ENCODE results near the gene BHMT. TPM values are rescaled to one million over a fixed set of nuclear protein-coding genes. Genes with fewer than 3 reads are reported as not detected.

BHMT gene
- total and polyA plus RNA-seq, 9 of the 15 experiments (the other 6 are each of a cell fraction or from before 2014, with no cell fraction given): not detected

DNA sequence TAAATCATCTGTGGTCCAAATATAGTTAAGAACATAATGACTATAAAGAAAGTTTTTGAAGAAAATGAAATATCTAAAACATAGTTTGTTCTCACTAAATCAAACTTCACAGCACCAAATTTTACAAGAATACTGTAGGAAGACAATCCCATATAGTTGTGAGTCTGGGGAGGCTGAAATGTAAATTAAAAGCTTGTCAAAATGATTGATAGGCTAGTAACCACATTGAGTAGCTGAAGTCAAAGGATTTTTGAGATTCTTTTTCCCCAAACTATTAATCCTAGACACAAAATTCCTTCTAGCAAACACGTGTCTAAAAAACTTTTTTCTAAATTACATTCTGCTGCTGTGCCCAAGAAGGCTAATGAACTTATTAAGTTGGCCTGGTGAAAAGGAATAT lies 13.0 kb downstream of the BHMT start:
- intact Hi-C loops (cut with micrococcal nuclease): no loop called here
- TF ChIP-seq MEIS2 (IDR thresholded peaks at IDR 0.05; ENCODE audit: partially characterized antibody) (peak; percentile 79), PKNOX1 (IDR thresholded peaks at IDR 0.05) (peak; percentile 39), PBX2 (CRISPR knock-in tag; IDR thresholded peaks at IDR 0.05; ENCODE audit: low read depth) (no peak), PBX2 (tag; conservative IDR thresholded peaks at IDR 0.05; ENCODE audit: low read depth) (peak; percentile 39; the same call in 1 of the 2 replicates), MYC (IDR thresholded peaks at IDR 0.05; ENCODE audit: low read depth, low read length) (no peak), MYC (CRISPR knock-in tag; IDR thresholded peaks at IDR 0.05; ENCODE audit: borderline replicate concordance, low read depth) (no peak), ZNF695 (CRISPR knock-in tag; IDR thresholded peaks at IDR 0.05) (no peak)
- TF ChIP-seq, protein P1, sequence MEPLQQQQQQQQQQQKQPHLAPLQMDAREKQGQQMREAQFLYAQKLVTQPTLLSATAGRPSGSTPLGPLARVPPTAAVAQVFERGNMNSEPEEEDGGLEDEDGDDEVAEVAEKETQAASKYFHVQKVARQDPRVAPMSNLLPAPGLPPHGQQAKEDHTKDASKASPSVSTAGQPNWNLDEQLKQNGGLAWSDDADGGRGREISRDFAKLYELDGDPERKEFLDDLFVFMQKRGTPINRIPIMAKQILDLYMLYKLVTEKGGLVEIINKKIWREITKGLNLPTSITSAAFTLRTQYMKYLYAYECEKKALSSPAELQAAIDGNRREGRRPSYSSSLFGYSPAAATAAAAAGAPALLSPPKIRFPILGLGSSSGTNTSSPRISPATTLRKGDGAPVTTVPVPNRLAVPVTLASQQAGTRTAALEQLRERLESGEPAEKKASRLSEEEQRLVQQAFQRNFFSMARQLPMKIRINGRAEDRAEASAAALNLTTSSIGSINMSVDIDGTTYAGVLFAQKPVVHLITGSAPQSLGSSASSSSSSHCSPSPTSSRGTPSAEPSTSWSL (CRISPR knock-in tag; IDR thresholded peaks at IDR 0.05; ENCODE audit: borderline replicate concordance): no peak
- Histone ChIP-seq H3K27ac (ENCODE audit: extremely low read depth, low read depth, low read length) (no peak overlapping the region), H3K9me3 (replicated peaks; ENCODE audit: control insufficient read depth, insufficient read depth, low read depth, low read length) (no peaks in the 10 kb centered on the region), H3K4me1 (replicated peaks in 1 of 2; ENCODE audit: control insufficient read depth in 2 of 2, insufficient read depth in 2 of 2, low read length in 2 of 2) (no peaks in the 10 kb centered on the region), H2AFZ (ENCODE audit: low read depth, low read length) (no peak overlapping the region), H3K36me3 (ENCODE audit: control insufficient read depth, insufficient read depth, low read length) (no peaks in the 10 kb centered on the region), H3K27me3 (ENCODE audit: control insufficient read depth in 2 of 2, insufficient read depth in 2 of 2, low read length in 2 of 2) (peaks cover 3 to 12% of the 10 kb centered on the region in 2 experiments; a peak in 4 of 5 replicates), H3K9me1 (ENCODE audit: control insufficient read depth, insufficient read depth, low read length) (no peaks in the 10 kb centered on the region), H3K79me2 (ENCODE audit: control insufficient read depth, insufficient read depth, low read length) (no peaks in the 10 kb centered on the region), H3K9ac (ENCODE audit: insufficient read depth in 1 of 2, low read depth in 2 of 2, low read length in 2 of 2) (no peak overlapping the region), H4K20me1 (replicated peaks; ENCODE audit: control insufficient read depth, insufficient read depth, low read length) (no peaks in the 10 kb centered on the region), H3K4me3 (no peak overlapping the region), H3K4me2 (ENCODE audit: insufficient read depth, low read length) (no peak overlapping the region)
- DNase-seq (ENCODE audit: extremely low read depth in 1 of 4, low spot score in 3 of 4) (no peak), ATAC-seq (no peak), FAIRE-seq (no peak)
- ChIA-PET CTCF (ENCODE audit: low intra/inter-chr PET ratio) (interaction anchor here (1.4 kb wide), 1 partner anchor 8 kb away, joined by 4 read pairs; no protein-coding TSS in a partner anchor), POLR2A (interaction anchor here (0.7 kb wide), 1 partner anchor 103 kb away, joined by 3 read pairs; no protein-coding TSS in a partner anchor)
- no TSS peak for BruUV-seq (replicated peaks)
- WGBS (ENCODE audit: insufficient coverage, low coverage, missing lambda C conversion rate): 0% methylated on average over 1 of the region's 1 CpG
- in situ Hi-C loops (cut with MboI): no loop called here
